HepG2 (cell line): ENCODE measurements around the gene CLASRP. TPM values are rescaled to one million over a fixed set of nuclear protein-coding genes. Genes with fewer than 3 reads are reported as not detected.
A peak's percentile ranks its signal among the peaks of the same experiment; 100 is the strongest.

Source experiments
- ATAC-seq: fragments of 200-7000 bp; cut with Tn5 transposase; 3 replicates; pipeline ENCODE4 v1.9.1; 2020; ENCODE audit warnings: mild to moderate bottlenecking, moderate library complexity
- BruUV-seq: library from RNA; stranded (reverse); fragments of 400-500 nt; replicated peaks from 2 replicates; lab custom pipeline; 2021; lab: Mats Ljungman, UMichigan
- CTCF ChIA-PET: fragments of 300-600 bp; formaldehyde crosslinking; extraction: SDS; loops from one replicate; lab custom pipeline; 2021; ENCODE audit warnings: low total read pairs, inconsistent platforms, low intra/inter-chr PET ratio; lab: Yijun Ruan, JAX
- POLR2A ChIA-PET: fragments of 350-600 bp; sonication (Branson Sonifier 250); formaldehyde crosslinking; loops from one replicate; lab custom pipeline; 2020; ENCODE audit warnings: antibody characterized with exemption, inconsistent platforms; lab: Yijun Ruan, JAX
- DNase-seq: peaks from one replicate; pipeline ENCODE4 v3.0.0-alpha.2; 2015; ENCODE audit warnings: low spot score
- FAIRE-seq: peaks from 3 replicates; lab custom pipeline; 2011; peaks lifted over from hg19 to GRCh38; lab: Jason Lieb, UNC
- H2AFZ ChIP-seq: one replicate; pipeline ENCODE4 v1.6.1; 2011; ENCODE audit warnings: low read length, inconsistent platforms
- H3K27ac ChIP-seq: fragments of 300-600 bp; 3 replicates; pipeline ENCODE4 v1.8.0; 2011; ENCODE audit warnings: mixed run types, mild to moderate bottlenecking, mixed read lengths, low read length, inconsistent platforms; ENCODE audit not compliant: insufficient read depth; ENCODE audit errors: extremely low read length
- H3K27me3 ChIP-seq, 2 experiments: fragments of 200-600 bp in 1 of 2; 2 replicates in 1 of 2; 3 replicates in 1 of 2; pipeline versions ENCODE4 v1.6.0 to v1.8.0; 2011; ENCODE audit warnings: low read length in 2 of 2, mild to moderate bottlenecking in 2 of 2, moderate library complexity in 2 of 2, inconsistent platforms in 1 of 2; ENCODE audit not compliant: insufficient read depth in 2 of 2, control insufficient read depth in 1 of 2
- H3K36me3 ChIP-seq, 2 experiments: fragments of 200-600 bp in 1 of 2; replicated peaks in 1 of 2; 2 replicates in 1 of 2; 3 replicates in 1 of 2; pipeline versions ENCODE4 v1.5.1 to v1.8.0; 2011; ENCODE audit warnings: low read length in 2 of 2, inconsistent platforms in 1 of 2; ENCODE audit not compliant: insufficient read depth in 2 of 2, control insufficient read depth in 1 of 2
- H3K4me1 ChIP-seq: 2 replicates; pipeline ENCODE4 v1.5.1; 2012; ENCODE audit warnings: low read length, inconsistent platforms; ENCODE audit not compliant: insufficient read depth
- H3K4me2 ChIP-seq: 2 replicates; pipeline ENCODE4 v1.6.0; 2011; ENCODE audit warnings: low read depth, low read length, inconsistent platforms
- H3K4me3 ChIP-seq, 3 experiments: fragments of 200-600 bp in 1 of 3; sonication (generic), shearing (Covaris generic) in 1 of 3; replicated peaks in 1 of 3; 2 replicates each; pipeline ENCODE4 v1.5.1; 2011 to 2016; ENCODE audit warnings: low read length in 3 of 3, inconsistent platforms in 2 of 3, low read depth in 2 of 3, mild to moderate bottlenecking in 2 of 3, control low read depth in 1 of 3, mixed read lengths in 1 of 3; ENCODE audit not compliant: insufficient read depth in 1 of 3
- H3K79me2 ChIP-seq: one replicate; pipeline ENCODE4 v1.6.1; 2011; ENCODE audit warnings: low read length, inconsistent platforms; ENCODE audit not compliant: insufficient read depth
- H3K9ac ChIP-seq: 2 replicates; pipeline ENCODE4 v1.6.0; 2011; ENCODE audit warnings: mild to moderate bottlenecking, low read depth, low read length, inconsistent platforms; ENCODE audit not compliant: insufficient read depth
- H3K9me3 ChIP-seq: 2 replicates; pipeline ENCODE4 v1.5.1; 2012; ENCODE audit warnings: mild to moderate bottlenecking, low read length
- H4K20me1 ChIP-seq: 2 replicates; pipeline ENCODE4 v1.6.0; 2011; ENCODE audit warnings: inconsistent platforms, mild to moderate bottlenecking, low read length, moderate library complexity; ENCODE audit not compliant: insufficient read depth
- FIP1L1 ChIP-seq: fragments of 200-400 bp; formaldehyde crosslinking; IDR thresholded peaks from 2 replicates; pipeline ENCODE4 v1.6.1; 2018; ENCODE audit warnings: low read depth, mild to moderate bottlenecking, low read length, moderate library complexity, borderline replicate concordance; ENCODE audit not compliant: insufficient read depth
- HMG20A ChIP-seq: IDR thresholded peaks from 2 replicates; pipeline ENCODE4 v1.6.1; 2016; ENCODE audit warnings: borderline replicate concordance
- HNRNPL ChIP-seq: fragments of 200-400 bp; formaldehyde crosslinking; IDR thresholded peaks from 2 replicates; pipeline ENCODE4 v1.6.1; 2017; ENCODE audit warnings: mild to moderate bottlenecking, low read depth, low read length
- MAZ ChIP-seq, 2 experiments: sonication (generic) in 1 of 2; formaldehyde crosslinking in 1 of 2; IDR thresholded peaks; 2 replicates each; pipeline versions ENCODE4 v1.5.0 to v1.6.1; 2012 to 2020; ENCODE audit warnings: low read depth in 2 of 2, mild to moderate bottlenecking in 2 of 2, borderline replicate concordance in 1 of 2, improper control_type of control experiment in 1 of 2, low read length in 1 of 2, missing genetic modification reagents in 1 of 2, moderate library complexity in 1 of 2
- SRSF1 ChIP-seq: fragments of 200-400 bp; formaldehyde crosslinking; optimal IDR thresholded peaks from 2 replicates; pipeline ENCODE3; 2017; ENCODE audit warnings: mild to moderate bottlenecking, low read depth, low read length, moderate library complexity
- ZBTB33 ChIP-seq: sonication (generic); formaldehyde crosslinking; IDR thresholded peaks from 2 replicates; pipeline ENCODE4 v1.4.0; 2020; ENCODE audit warnings: missing genetic modification reagents
- ZBTB38 ChIP-seq: sonication (generic); formaldehyde crosslinking; IDR thresholded peaks from 2 replicates; pipeline ENCODE4 v1.5.1; 2020; ENCODE audit warnings: mild to moderate bottlenecking, missing genetic modification reagents
- ZMAT3 ChIP-seq: sonication (generic); formaldehyde crosslinking; conservative IDR thresholded peaks from 2 replicates; pipeline ENCODE4 v1.7.0; 2021; ENCODE audit warnings: missing genetic modification reagents
- ZNF136 ChIP-seq: sonication (generic); formaldehyde crosslinking; IDR thresholded peaks from 2 replicates; pipeline ENCODE4 v1.8.1; 2022; ENCODE audit warnings: low read depth, mild to moderate bottlenecking, moderate library complexity, missing genetic modification reagents
- ZNF670 ChIP-seq: sonication (generic); formaldehyde crosslinking; IDR thresholded peaks from 2 replicates; pipeline ENCODE4 v1.8.0; 2022; ENCODE audit warnings: mild to moderate bottlenecking, missing genetic modification reagents, borderline replicate concordance
- ZNF768 ChIP-seq: sonication (generic); formaldehyde crosslinking; IDR thresholded peaks from 2 replicates; pipeline ENCODE4 v1.4.0; 2020; ENCODE audit warnings: missing genetic modification reagents
- WGBS: methylation state at CpG from one replicate; pipeline ENCODE4 v1.1.6; 2017; ENCODE audit warnings: low lambda C conversion rate; 5-methylcytosine and 5-hydroxymethylcytosine counted together
- in situ Hi-C: cut with HindIII; loops from 2 replicates; pipeline ENCODE4 v1.10.0; 2017; ENCODE audit warnings: low pct_unique_long_range_greater_than_20kb; ENCODE audit not compliant: extremely low pct_ligation_motif_present
- intact Hi-C: fragments of 100-400 bp; cut with micrococcal nuclease; formaldehyde crosslinking; loops from one replicate; pipeline ENCODE4 v1.10.0; 2022; ENCODE audit not compliant: unreplicated experiment
- polyA plus RNA-seq, 8 experiments: library from polyadenylated mRNA; depleted of rRNA in 3 of 8; stranded (reverse) in 7 of 8; unstranded in 1 of 8; fragments of >200 nt; fragmentation: Illumina TruSeq in 4 of 8; extraction: Trizol in 4 of 8; gene quantifications; 2 replicates each; pipeline versions ENCODE4 v1.2.1 to v1.2.3, GENCODE V29; 2011 to 2016; ENCODE audit warnings: low read depth in 4 of 8, missing spikeins in 1 of 8, mixed read lengths in 1 of 8; ENCODE audit not compliant: insufficient read depth in 1 of 8
- total RNA-seq, 5 experiments: library from RNA; depleted of rRNA; stranded (reverse); fragments of >200 nt; fragmentation: Illumina TruSeq; extraction: Trizol; gene quantifications; 2 replicates each; pipeline ENCODE4 v1.2.3, GENCODE V29; 2016; ENCODE audit warnings: low read depth in 1 of 5
- TF ChIP-seq, protein P1 (sequence below): sonication (generic); formaldehyde crosslinking; IDR thresholded peaks from 2 replicates; pipeline ENCODE4 v1.4.0; 2020; ENCODE audit warnings: mild to moderate bottlenecking, low read depth, missing genetic modification reagents

CLASRP gene
- total and polyA plus RNA-seq, 2 of the 13 experiments (the other 11 are each of a cell fraction or from before 2014, with no cell fraction given) = 32.0 to 51.4 TPM

DNA sequence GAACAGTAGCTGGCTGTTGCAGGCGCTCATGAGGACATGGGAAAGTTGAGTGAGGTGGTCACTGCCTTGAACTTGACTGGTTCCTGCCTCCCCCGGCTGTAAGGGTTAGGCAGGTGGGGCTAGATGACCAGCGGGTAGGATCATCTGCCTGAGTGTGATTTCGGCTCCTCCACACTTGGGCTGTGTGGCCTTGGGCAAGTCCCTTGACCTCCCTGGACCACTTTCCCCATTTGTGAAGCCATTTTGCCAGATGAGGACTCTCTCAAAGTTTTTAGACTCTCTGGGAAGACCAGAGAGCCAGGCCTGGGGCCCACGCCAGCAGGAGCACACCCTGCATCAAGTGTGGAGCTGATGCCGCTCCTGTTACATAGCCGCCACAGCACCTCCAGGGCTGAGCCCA, 63.6 kb downstream of the CLASRP start:
- Histone ChIP-seq H3K4me1 (peaks cover 84% of the 10 kb centered on the region), H3K36me3 (peaks cover 0 to 5% of the 10 kb centered on the region in 2 experiments; a peak in 2 of 5 replicates), H3K79me2 (peaks cover 95% of the 10 kb centered on the region), H3K9me3 (no peaks in the 10 kb centered on the region), H3K27me3 (no peaks in the 10 kb centered on the region), H3K4me3 (peak overlapping the region in 1 of 3 experiments; percentile 65; a peak in 1 of 6 replicates), H3K27ac (no peak overlapping the region), H4K20me1 (peaks cover 18% of the 10 kb centered on the region), H3K4me2 (peak overlapping the region; percentile 76), H2AFZ (no peak overlapping the region), H3K9ac (no peak overlapping the region)
- ChIA-PET CTCF (no interaction called here), POLR2A (interaction anchor here (0.9 to 2.2 kb wide), 6 partner anchors 10 to 101 kb away, joined by 3 to 30 read pairs (median 4); partner anchors contain the start of genes GEMIN7 and PPP1R37)
- ATAC-seq = no peak
- intact Hi-C loops (no loop called here), in situ Hi-C loops (no loop called here)
- no peak for DNase-seq
- 91% methylated on average over 4 of the region's 7 CpGs for WGBS
- FAIRE-seq = no peak
- TF ChIP-seq ZMAT3 (CRISPR knock-in tag) = no peak
- peak; percentile 93 for TF ChIP-seq ZNF768 (CRISPR knock-in tag)
- no TSS peak for BruUV-seq

GRCh38 chr19:45103156-45103507, 64.3 kb downstream of the CLASRP start:
- POLR2A ChIA-PET = interaction anchor here (0.5 to 2.2 kb wide), 13 partner anchors 7 to 280 kb away, joined by 3 to 30 read pairs (median 4); partner anchors contain the start of genes BLOC1S3, GEMIN7 and PPP1R37
- Histone ChIP-seq H4K20me1 (peaks cover 18% of the 10 kb centered on the region), H3K27me3 (no peaks in the 10 kb centered on the region), H3K4me1 (peaks cover 77% of the 10 kb centered on the region), H3K27ac (peak overlapping the region; percentile 75), H2AFZ (no peak overlapping the region), H3K4me2 (peak overlapping the region; percentile 76), H3K36me3 (peaks cover 0 to 5% of the 10 kb centered on the region in 2 experiments; a peak in 2 of 5 replicates), H3K9me3 (no peaks in the 10 kb centered on the region), H3K9ac (peak overlapping the region; percentile 58)
- ATAC-seq (peak; percentile 1; the same call in 2 of the 3 replicates), DNase-seq (no peak)
- no TSS peak for BruUV-seq
- intact Hi-C loops = no loop called here
- no CpG with 5 or more reads among the region's 15 CpGs for WGBS
- no peak for TF ChIP-seq ZNF136 (CRISPR knock-in tag)
- TF ChIP-seq MAZ (IDR thresholded peaks at IDR 0.05; ENCODE audit: borderline replicate concordance, low read depth, low read length) = 0 out of 2 replicates have a peak, but pooled peaks have one; percentile 1
- no peak for TF ChIP-seq MAZ (CRISPR knock-in tag; IDR thresholded peaks at IDR 0.05; ENCODE audit: low read depth)
- TF ChIP-seq ZBTB33 = peak; percentile 47; the same call in 1 of the 2 replicates
- TF ChIP-seq ZNF670 (CRISPR knock-in tag) = no peak
- no peak for TF ChIP-seq FIP1L1
- TF ChIP-seq HNRNPL = 0 out of 2 replicates have a peak, but pooled peaks have one; percentile 31
- peak; percentile 53 for TF ChIP-seq SRSF1
- peak; percentile 37; the same call in 1 of the 2 replicates for TF ChIP-seq ZBTB38 (CRISPR knock-in tag)
- no peak for TF ChIP-seq HMG20A (CRISPR knock-in tag)
- TF ChIP-seq, protein P1, sequence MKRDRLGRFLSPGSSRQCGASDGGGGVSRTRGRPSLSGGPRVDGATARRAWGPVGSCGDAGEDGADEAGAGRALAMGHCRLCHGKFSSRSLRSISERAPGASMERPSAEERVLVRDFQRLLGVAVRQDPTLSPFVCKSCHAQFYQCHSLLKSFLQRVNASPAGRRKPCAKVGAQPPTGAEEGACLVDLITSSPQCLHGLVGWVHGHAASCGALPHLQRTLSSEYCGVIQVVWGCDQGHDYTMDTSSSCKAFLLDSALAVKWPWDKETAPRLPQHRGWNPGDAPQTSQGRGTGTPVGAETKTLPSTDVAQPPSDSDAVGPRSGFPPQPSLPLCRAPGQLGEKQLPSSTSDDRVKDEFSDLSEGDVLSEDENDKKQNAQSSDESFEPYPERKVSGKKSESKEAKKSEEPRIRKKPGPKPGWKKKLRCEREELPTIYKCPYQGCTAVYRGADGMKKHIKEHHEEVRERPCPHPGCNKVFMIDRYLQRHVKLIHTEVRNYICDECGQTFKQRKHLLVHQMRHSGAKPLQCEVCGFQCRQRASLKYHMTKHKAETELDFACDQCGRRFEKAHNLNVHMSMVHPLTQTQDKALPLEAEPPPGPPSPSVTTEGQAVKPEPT = no peak
- TF ChIP-seq, all 625 proteins: peak for 5
- peaks cover 95% of the 10 kb centered on the region for H3K79me2 ChIP-seq
- in situ Hi-C loops = no loop called here
- peak overlapping the region; percentile 51 to 65 (median 55); a peak in 5 of 6 replicates for H3K4me3 ChIP-seq
- CTCF ChIA-PET = no interaction called here
- no peak for FAIRE-seq
